ENCODE data around the gene RHCG.

GRCh38 chr15:89441295-89441812, 55.0 kb downstream of the RHCG start:
- TF ChIP-seq CTCF (IDR thresholded peaks at IDR 0.05) (no peak), POLR2AphosphoS5 (IDR thresholded peaks at IDR 0.05; ENCODE audit: low read depth, low read length) (no peak), SIN3A (IDR thresholded peaks at IDR 0.05; ENCODE audit: borderline replicate concordance, insufficient read depth, low read depth, low read length) (no peak), REST (IDR thresholded peaks at IDR 0.05; ENCODE audit: insufficient read depth in 1 of 2, low read depth in 2 of 2, low read length in 1 of 2) (no peak)
